Measurements from ENCODE around the gene LAX1.

GRCh38 chr1:203746281-203746680, 18.7 kb upstream of the LAX1 start:
- TF ChIP-seq CTCF (IDR thresholded peaks at IDR 0.05; ENCODE audit: poor library complexity, severe bottlenecking) (no peak), EP300 (conservative IDR thresholded peaks at IDR 0.05; ENCODE audit: poor library complexity, severe bottlenecking) (no peak), EZH2 (IDR thresholded peaks at IDR 0.05; ENCODE audit: borderline replicate concordance, insufficient read depth, low read length, poor library complexity, severe bottlenecking) (no peak)

Measured in neural cell (in vitro differentiated cells).